GM12892 (cell line): Measurements from ENCODE around the gene ZFR.

Source experiments
- POLR2A ChIP-seq: IDR thresholded peaks from 2 replicates; pipeline ENCODE4 v1.6.1; 2011; ENCODE audit warnings: low read depth, low read length, control low read depth
- POLR2AphosphoS5 ChIP-seq: IDR thresholded peaks from 2 replicates; pipeline ENCODE4 v1.6.1; 2011; ENCODE audit warnings: low read depth, low read length, control low read depth

DNA sequence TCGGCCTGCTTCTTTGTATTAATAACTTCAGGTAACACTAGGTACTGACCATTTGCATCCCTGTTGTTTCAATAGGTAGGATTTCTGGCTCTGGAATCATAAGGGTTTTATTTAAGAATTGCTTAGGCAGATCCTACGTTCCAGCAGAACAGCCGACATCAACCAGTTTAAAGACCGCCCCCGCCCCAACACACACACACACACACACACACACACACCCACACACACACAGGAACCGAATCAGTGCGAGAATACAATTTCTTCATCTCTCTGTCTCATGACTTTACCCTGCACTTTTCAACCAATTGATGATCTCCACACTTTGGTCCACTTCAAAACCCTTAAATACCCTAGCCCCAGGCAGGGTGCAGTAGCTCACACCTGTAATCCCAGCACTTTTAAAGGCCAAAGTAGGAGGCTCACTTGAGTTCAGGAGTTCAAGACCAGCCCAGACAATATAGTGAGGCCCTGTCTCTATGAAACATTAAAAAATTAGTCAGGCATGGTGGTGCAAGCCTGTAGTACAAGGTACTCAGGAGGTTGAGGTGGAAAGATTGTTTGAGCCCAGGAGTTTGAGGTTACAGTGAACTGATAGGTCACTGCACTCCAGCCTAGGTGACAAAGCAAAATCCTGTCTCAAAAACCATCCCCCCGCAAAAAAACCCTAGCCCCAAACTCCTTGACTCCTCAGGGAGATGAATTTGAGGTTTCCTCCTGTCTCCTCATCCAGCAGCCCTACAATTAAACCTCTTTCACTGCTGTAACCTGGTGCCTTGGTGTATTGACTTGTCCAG, 129.1 kb downstream of the ZFR start:
- TF ChIP-seq POLR2AphosphoS5 = no peak
- no peak for TF ChIP-seq POLR2A
